OCI-LY7 (cell line): ENCODE measurements around the gene NOLC1.
"Not testable (repeated sequence)": the region's sequence is repeated elsewhere in the genome, so short reads cannot be mapped to it uniquely, and the experiment has no call there.

Experiments used
- EZH2phosphoT487 ChIP-seq: fragments of 200-600 bp; sonication (generic); IDR thresholded peaks from 2 replicates; pipeline ENCODE4 v1.6.1; 2018; ENCODE audit warnings: low read depth, borderline replicate concordance, mild to moderate bottlenecking, mixed run types, antibody characterized with exemption, low read length, moderate library complexity, mixed read lengths
- TF ChIP-seq, protein P1 (sequence below): fragments of 200-600 bp; sonication (generic); conservative IDR thresholded peaks from 2 replicates; pipeline ENCODE4 v1.5.1; 2014; ENCODE audit warnings: mild to moderate bottlenecking, antibody characterized with exemption, low read length, moderate library complexity, mixed read lengths

DNA sequence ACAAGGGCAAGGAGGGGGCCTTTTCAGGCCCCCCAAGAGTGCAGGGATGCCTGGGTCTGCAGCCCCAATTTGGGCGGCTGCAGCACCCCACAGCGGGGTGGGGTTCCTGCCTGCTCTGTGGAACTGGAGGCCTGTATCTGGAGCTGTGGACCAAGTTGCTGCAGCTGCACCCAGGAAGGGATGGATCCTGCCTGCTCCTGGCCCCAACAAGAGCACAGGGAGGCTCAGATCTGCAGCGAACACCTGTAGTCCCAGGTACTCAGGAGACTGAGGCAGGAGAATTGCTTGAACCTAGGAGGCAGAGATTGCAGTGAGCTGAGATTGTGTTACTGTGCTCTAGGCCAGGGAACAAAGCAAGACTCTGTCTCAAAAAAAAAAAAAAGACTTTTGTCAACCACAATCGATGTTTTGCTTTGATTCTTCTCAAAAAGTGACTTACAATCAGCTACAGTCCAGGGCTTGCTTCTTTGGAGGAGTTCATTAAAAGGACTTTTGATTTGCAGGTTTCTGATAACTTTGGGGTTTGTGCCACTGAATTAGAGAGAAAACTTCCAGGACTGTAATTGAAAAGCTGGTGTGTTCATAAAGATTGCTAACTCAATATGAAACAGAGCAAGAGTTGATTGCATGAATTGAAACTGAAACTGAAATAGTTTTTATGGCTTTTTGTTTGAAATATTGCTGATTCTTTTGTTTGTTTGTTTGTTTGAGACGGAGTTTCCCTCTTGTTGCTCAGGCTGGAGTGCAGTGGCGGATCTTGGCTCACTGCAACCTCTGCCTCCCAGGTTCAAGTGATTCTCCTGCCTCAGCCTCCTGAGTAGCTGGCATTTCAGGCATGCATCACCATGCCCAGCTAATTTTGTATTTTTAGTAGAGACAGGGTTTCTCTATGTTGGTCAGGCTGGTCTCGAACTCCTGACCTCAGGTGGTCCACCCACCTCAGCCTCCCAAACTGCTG is 37.0 kb downstream of the NOLC1 start:
- TF ChIP-seq, protein P1, sequence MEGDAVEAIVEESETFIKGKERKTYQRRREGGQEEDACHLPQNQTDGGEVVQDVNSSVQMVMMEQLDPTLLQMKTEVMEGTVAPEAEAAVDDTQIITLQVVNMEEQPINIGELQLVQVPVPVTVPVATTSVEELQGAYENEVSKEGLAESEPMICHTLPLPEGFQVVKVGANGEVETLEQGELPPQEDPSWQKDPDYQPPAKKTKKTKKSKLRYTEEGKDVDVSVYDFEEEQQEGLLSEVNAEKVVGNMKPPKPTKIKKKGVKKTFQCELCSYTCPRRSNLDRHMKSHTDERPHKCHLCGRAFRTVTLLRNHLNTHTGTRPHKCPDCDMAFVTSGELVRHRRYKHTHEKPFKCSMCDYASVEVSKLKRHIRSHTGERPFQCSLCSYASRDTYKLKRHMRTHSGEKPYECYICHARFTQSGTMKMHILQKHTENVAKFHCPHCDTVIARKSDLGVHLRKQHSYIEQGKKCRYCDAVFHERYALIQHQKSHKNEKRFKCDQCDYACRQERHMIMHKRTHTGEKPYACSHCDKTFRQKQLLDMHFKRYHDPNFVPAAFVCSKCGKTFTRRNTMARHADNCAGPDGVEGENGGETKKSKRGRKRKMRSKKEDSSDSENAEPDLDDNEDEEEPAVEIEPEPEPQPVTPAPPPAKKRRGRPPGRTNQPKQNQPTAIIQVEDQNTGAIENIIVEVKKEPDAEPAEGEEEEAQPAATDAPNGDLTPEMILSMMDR: not testable (repeated sequence)
- not testable (repeated sequence) for TF ChIP-seq EZH2phosphoT487
